ENCODE results near the gene RFX4. TPM values are rescaled to one million over a fixed set of nuclear protein-coding genes. Genes with fewer than 3 reads are reported as not detected.
"Not testable (repeated sequence)": the region's sequence is repeated elsewhere in the genome, so short reads cannot be mapped to it uniquely, and the experiment has no call there.

RFX4 gene
- total RNA-seq, 1 donor from 2014 or later = 3.4 TPM

DNA sequence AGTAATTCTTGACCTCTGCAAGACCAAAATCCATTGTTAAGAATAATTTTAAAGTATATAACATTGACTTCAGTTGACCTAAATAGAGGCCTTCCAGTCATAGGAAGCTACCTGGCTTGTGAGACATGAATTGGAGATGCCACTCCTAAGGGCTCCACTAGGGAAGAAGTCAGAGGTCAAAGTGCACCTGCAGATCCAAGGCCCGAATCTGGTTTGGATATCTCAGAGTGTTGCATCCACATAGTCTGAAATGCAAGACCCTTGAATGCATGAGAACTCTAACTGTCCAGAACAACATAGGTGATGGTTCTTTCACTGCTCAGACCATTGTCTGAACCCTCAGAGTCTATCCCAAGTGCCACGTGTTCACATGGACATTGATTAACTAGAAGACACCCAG lies 22.4 kb downstream of the RFX4 start:
- Histone ChIP-seq H3K4me3 (no peak overlapping the region), H2AFZ (replicated peaks) (no peak overlapping the region), H3K27me3 (no peaks in the 10 kb centered on the region), H3K4me2 (no peak overlapping the region), H4K20me1 (ENCODE audit: low read depth) (no peaks in the 10 kb centered on the region), H3F3A (ENCODE audit: low read depth) (peaks cover 7% of the 10 kb centered on the region), H3K9ac (no peak overlapping the region), H3K4me1 (peaks cover 19% of the 10 kb centered on the region), H3K9me3 (ENCODE audit: low read depth) (no peaks in the 10 kb centered on the region), H3K27ac (no peak overlapping the region), H3K36me3 (no peaks in the 10 kb centered on the region), H3K79me2 (ENCODE audit: low read depth) (no peaks in the 10 kb centered on the region)
- Mint-ChIP-seq H3K9me3 (peaks cover 14% of the 10 kb centered on the region), H3K4me3 (no peak overlapping the region), H3K36me3 (peaks cover 64% of the 10 kb centered on the region), H3K4me1 (peaks cover 50% of the 10 kb centered on the region), H3K27ac (no peak overlapping the region), H3K27me3 (ENCODE audit: insufficient read depth, low read depth) (peaks cover 2% of the 10 kb centered on the region)
- no peak for DNase-seq (ENCODE audit: low spot score)
- TF ChIP-seq EZH2phosphoT487 (IDR thresholded peaks at IDR 0.05) (no peak), EZH2 (IDR thresholded peaks at IDR 0.05) (no peak)
- TF ChIP-seq, protein P1, sequence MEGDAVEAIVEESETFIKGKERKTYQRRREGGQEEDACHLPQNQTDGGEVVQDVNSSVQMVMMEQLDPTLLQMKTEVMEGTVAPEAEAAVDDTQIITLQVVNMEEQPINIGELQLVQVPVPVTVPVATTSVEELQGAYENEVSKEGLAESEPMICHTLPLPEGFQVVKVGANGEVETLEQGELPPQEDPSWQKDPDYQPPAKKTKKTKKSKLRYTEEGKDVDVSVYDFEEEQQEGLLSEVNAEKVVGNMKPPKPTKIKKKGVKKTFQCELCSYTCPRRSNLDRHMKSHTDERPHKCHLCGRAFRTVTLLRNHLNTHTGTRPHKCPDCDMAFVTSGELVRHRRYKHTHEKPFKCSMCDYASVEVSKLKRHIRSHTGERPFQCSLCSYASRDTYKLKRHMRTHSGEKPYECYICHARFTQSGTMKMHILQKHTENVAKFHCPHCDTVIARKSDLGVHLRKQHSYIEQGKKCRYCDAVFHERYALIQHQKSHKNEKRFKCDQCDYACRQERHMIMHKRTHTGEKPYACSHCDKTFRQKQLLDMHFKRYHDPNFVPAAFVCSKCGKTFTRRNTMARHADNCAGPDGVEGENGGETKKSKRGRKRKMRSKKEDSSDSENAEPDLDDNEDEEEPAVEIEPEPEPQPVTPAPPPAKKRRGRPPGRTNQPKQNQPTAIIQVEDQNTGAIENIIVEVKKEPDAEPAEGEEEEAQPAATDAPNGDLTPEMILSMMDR (IDR thresholded peaks at IDR 0.05) = no peak

DNA sequence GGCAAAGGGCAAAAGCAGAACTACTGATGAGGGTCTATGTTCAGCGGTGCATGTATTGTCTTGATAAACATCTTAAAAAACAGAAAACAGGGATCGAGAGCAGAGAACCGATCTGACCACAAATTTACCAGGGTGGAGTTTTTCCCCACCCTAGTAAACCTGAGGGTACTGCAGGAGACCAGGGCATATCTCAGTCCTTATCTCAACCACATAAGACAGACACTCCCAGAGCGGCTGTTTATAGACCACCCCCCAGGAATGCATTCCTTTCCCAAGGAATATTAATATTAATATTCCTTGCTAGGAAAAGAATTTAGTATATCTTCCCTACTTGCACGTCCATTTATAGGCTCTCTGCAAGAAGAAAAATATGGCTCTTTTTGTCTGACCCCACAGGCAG lies 37.8 kb downstream of the RFX4 start:
- peaks cover 48% of the 10 kb centered on the region for H3K9me3 Mint-ChIP-seq
- DNase-seq (ENCODE audit: low spot score); H3K27ac Mint-ChIP-seq; H3K4me3 ChIP-seq; H3K4me1 Mint-ChIP-seq; H4K20me1 ChIP-seq (ENCODE audit: low read depth); H2AFZ ChIP-seq (replicated peaks); H3K9ac ChIP-seq; H3K4me3 Mint-ChIP-seq; H3K27ac ChIP-seq; H3K4me1 ChIP-seq; H3F3A ChIP-seq (ENCODE audit: low read depth); H3K27me3 Mint-ChIP-seq (ENCODE audit: insufficient read depth, low read depth); H3K27me3 ChIP-seq; H3K36me3 ChIP-seq; H3K79me2 ChIP-seq (ENCODE audit: low read depth); H3K4me2 ChIP-seq: not testable (repeated sequence)
- peaks cover 12% of the 10 kb centered on the region for H3K9me3 ChIP-seq (ENCODE audit: low read depth)
- H3K36me3 Mint-ChIP-seq = peaks cover 68% of the 10 kb centered on the region

GRCh38 chr12:106625976-106626375 lies 43.2 kb downstream of the RFX4 start:
- no peaks in the 10 kb centered on the region for H3K79me2 ChIP-seq (ENCODE audit: low read depth)
- H3K4me3 ChIP-seq = no peak overlapping the region
- H3K9me3 ChIP-seq (ENCODE audit: low read depth) = peaks cover 5% of the 10 kb centered on the region
- DNase-seq (ENCODE audit: low spot score) = no peak
- Mint-ChIP-seq H3K27me3 (ENCODE audit: insufficient read depth, low read depth) (peaks cover 2% of the 10 kb centered on the region), H3K9me3 (peaks cover 13% of the 10 kb centered on the region), H3K4me1 (peaks cover 12% of the 10 kb centered on the region), H3K27ac (peak overlapping the region; percentile 30), H3K36me3 (peaks cover 53% of the 10 kb centered on the region), H3K4me3 (no peak overlapping the region)
- no peak overlapping the region for H3K27ac ChIP-seq
- no peak overlapping the region for H3K9ac ChIP-seq
- no peak overlapping the region for H3K4me2 ChIP-seq
- no peaks in the 10 kb centered on the region for H3K27me3 ChIP-seq
- TF ChIP-seq EZH2phosphoT487 (IDR thresholded peaks at IDR 0.05) (no peak), EZH2 (IDR thresholded peaks at IDR 0.05) (no peak)
- TF ChIP-seq, protein P1 (IDR thresholded peaks at IDR 0.05) = no peak
- H4K20me1 ChIP-seq (ENCODE audit: low read depth) = no peaks in the 10 kb centered on the region
- H3K36me3 ChIP-seq = no peaks in the 10 kb centered on the region
- no peak overlapping the region for H2AFZ ChIP-seq (replicated peaks)
- no peaks in the 10 kb centered on the region for H3F3A ChIP-seq (ENCODE audit: low read depth)
- H3K4me1 ChIP-seq = peaks cover 1% of the 10 kb centered on the region

DNA sequence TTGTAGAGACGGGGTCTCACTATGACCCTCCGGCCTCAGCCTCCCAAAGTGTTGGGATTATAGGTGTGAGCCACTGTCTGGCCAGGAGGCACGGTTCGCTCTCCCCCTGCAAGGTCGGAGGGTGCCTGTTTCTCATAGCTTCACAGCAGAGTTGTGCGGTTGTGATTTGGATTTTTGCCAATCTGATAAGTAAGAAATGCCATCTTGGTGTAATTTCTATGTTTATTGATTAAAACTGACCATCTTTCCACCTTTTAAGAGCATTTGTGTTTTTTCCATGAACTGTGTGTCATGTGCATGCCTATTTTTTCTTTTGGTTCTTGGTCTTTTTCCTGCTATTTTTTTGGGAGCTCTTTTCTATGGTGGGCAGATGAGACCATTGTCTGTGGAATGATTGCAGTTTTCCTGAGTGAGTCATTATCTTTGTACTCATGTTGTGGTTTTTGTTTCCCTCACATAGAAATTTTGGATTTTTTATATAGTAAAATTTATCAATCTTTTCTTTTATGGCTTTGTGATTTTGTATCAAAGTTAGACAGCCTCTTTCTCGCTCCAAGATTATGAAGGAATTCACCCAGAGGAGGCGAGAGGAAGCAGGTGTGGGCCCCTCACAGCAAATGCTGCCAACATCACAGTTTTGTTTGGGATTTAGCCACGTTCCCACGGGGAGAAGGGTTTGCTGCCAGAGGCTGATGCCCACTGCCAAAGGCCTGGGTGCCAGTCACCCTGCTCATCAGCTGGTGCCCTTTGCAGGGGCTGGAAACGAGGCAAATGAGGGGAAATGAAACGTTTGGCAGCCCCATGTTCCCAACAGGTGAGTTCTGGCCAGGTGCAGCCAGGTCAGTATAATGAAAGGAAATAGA lies 47.2 kb downstream of the RFX4 start:
- Histone ChIP-seq H3K9me3 (ENCODE audit: low read depth) (no peaks in the 10 kb centered on the region), H3K36me3 (no peaks in the 10 kb centered on the region), H3K27ac (no peak overlapping the region), H2AFZ (replicated peaks) (no peak overlapping the region), H4K20me1 (ENCODE audit: low read depth) (no peaks in the 10 kb centered on the region), H3K4me1 (peaks cover 6% of the 10 kb centered on the region), H3K4me3 (no peak overlapping the region), H3K79me2 (ENCODE audit: low read depth) (no peaks in the 10 kb centered on the region), H3K9ac (no peak overlapping the region), H3K4me2 (no peak overlapping the region), H3F3A (ENCODE audit: low read depth) (no peaks in the 10 kb centered on the region), H3K27me3 (no peaks in the 10 kb centered on the region)
- no peak overlapping the region for H3K27ac Mint-ChIP-seq
- H3K4me3 Mint-ChIP-seq = no peak overlapping the region
- peaks cover 4% of the 10 kb centered on the region for H3K27me3 Mint-ChIP-seq (ENCODE audit: insufficient read depth, low read depth)
- no peak for DNase-seq (ENCODE audit: low spot score)
- TF ChIP-seq EZH2phosphoT487 (IDR thresholded peaks at IDR 0.05) = no peak
- TF ChIP-seq, protein P1 (IDR thresholded peaks at IDR 0.05) = no peak
- TF ChIP-seq EZH2 (IDR thresholded peaks at IDR 0.05) = no peak
- peaks cover 35% of the 10 kb centered on the region for H3K4me1 Mint-ChIP-seq
- H3K9me3 Mint-ChIP-seq = no peaks in the 10 kb centered on the region
- peaks cover 50% of the 10 kb centered on the region for H3K36me3 Mint-ChIP-seq

Measured in neural progenitor cell (in vitro differentiated cells).